ENCODE data around the gene MAZ.

Gene MAZ

DNA sequence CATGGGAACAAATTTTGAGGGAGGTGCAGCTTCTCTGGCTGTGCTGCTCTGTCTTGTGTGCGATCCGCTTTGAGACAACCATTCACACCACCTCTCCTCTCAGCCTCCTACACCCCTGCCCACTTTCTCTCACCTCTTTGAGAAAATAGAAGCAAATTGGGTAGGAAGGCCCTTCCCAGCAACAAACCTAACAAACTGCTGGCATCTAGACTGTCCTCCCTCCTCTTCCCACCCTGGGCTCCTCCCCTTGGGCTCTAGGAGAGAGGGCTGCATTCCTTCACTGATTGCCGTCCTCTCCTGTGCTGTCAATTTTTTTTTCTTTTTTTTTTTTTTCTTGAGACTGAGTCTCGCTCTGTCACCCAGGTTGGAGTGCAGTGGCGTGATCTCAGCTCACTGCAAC lies 43.2 kb downstream of the MAZ start:
- in situ Hi-C loops (cut with MboI; ENCODE audit: low sequenced_read_pairs), result no loop called here

DNA sequence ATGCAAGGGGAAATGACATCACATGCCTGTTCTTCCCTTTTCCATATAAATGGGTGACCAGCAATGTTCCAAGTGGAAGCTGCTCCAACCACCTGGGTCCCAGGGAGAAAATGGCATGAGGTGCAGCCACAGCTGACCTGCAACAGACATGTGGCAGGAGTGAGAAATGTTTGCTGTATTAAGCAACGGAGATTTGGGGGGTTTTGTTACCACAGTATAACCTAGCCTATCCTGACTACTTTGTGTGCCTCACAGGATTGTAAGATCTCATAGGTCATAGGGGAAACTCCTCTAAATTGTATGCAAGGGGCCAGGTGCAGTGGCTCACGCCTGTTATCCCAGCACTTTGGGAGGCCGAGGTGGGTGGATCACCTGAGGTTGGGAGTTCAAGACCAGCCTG lies 44.7 kb downstream of the MAZ start:
- in situ Hi-C loops (cut with MboI; ENCODE audit: low sequenced_read_pairs), result no loop called here

DNA sequence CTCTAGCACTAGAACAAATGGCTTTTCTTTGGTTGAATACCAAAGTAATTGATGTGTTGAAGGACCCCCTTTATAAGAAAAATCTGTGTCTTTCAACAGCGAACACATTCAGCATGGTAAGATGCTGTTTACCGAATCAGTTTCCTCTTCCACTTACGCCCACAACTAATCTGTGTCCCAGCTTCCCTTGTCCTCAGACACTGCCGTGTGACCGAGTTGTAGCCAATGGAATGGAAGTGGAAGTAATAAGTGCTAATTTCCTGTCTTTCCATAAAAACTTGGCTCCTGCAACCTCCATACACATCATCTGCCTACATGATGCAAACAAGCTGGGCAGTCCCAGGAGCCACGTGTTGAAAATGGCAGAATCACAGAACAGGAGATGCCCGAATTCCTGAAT lies 46.3 kb downstream of the MAZ start:
- in situ Hi-C loops (cut with MboI; ENCODE audit: low sequenced_read_pairs), result no loop called here

GRCh38 chr16:29854520-29855100 lies 48.3 kb downstream of the MAZ start:
- in situ Hi-C loops (cut with MboI; ENCODE audit: low sequenced_read_pairs), result no loop called here

GRCh38 chr16:29857133-29857760 lies 50.9 kb downstream of the MAZ start:
- in situ Hi-C loops (cut with MboI; ENCODE audit: low sequenced_read_pairs), result no loop called here

DNA sequence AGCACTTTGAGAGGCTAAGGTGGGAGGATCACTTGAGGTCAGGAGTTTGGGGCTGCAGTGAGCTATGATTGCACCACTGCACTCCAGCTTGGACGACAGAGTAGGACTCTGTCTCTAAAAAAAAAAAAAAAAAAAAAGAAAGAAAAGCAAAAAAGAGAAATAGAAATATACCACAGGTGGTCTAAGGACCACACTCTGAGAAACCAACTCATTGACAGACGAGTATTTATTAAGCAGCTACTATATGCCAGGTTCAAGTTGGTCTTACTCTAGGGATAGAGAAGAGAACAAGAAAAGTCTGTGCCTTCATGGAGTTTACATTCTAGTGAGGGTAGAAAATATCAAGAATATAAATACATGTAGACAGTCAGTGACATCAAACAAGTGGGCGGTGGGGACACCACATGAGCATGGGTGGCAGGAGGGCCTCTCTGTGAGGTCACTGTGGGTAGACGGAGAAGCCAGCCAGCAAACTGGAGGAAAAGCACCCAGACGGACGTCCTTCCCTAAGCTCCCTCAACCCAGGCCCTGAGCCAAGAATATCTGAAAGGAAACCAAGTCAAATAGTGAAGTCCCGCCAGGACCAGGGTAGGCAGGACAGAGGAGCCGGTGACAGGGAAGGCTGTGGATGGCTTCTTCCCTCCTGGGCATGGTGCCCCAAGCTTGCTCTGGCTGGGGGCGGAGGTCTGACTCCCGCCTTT lies 52.0 kb downstream of the MAZ start:
- in situ Hi-C loops (cut with MboI; ENCODE audit: low sequenced_read_pairs), result no loop called here

DNA sequence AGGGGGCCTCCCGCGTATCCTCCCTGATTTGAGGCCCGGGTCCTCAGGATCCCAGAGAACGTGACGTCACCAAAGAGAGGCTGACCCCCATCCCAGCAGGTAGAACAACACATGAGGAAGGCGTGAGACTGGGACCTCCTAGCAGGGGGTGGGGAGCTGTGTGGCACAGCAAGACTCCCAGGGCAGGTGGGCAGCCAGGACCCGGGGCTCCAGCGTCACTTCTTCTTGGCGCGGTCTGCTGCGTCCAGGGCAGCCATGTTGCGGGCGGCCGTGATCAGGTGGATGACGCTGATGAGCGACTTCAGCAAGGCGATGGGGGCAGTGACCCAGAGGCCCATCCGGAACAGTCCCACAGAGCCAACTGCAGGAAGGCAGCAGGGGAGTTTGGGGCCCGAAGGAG lies 52.6 kb downstream of the MAZ start:
- in situ Hi-C loops (cut with MboI; ENCODE audit: low sequenced_read_pairs), result no loop called here

DNA sequence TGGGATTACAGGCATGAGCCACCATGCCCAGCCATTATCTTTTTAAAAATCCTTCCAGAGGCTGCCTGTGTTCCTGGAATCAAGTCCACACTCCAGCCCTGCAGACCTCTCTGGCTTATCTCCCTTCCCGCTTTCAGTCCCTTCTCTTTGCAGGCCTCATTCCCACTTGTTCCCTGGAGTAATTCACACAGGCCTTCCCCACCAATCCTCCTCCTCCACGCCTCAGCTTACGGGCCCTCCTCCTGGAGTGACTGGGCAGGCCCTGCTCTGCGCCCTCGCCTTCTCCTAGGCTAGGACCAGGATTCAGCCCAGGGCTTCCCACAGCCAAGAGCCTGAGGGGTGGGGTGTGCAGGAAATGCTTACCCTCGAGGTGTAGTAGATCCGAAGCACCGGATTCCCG lies 53.9 kb downstream of the MAZ start:
- in situ Hi-C loops (cut with MboI; ENCODE audit: low sequenced_read_pairs), result no loop called here

All from HL-60/S4 (cell line).